Endothelial cell of umbilical vein (primary cell): Measurements from ENCODE around the gene OSTM1. TPM values are rescaled to one million over a fixed set of nuclear protein-coding genes. Genes with fewer than 3 reads are reported as not detected.

ENCODE experiments used
- BruUV-seq: library from RNA; stranded (reverse); fragments of 400-500 nt; replicated peaks from 2 replicates; lab custom pipeline; 2021; lab: Mats Ljungman, UMichigan
- CTCF ChIA-PET: fragments of 300-600, 350-600 bp; sonication (Branson Sonifier 250); formaldehyde crosslinking; loops from one replicate; lab custom pipeline; 2021; ENCODE audit warnings: antibody characterized with exemption, inconsistent platforms; lab: Charles Lee
- POLR2A ChIA-PET: fragments of 300-600, 350-600 bp; sonication (Branson Sonifier 250); formaldehyde crosslinking; loops from one replicate; lab custom pipeline; 2021; ENCODE audit warnings: antibody characterized with exemption, inconsistent platforms; lab: Charles Lee
- DNase-seq: peaks from one replicate; pipeline ENCODE4 v3.0.0-alpha.2; 2011; ENCODE audit warnings: low read depth, low spot score
- FAIRE-seq: peaks from 2 replicates; lab custom pipeline; 2011; peaks lifted over from hg19 to GRCh38; lab: Jason Lieb, UNC
- H2AFZ ChIP-seq: 2 replicates; pipeline ENCODE4 v1.6.0; 2012; ENCODE audit warnings: low read depth, low read length, control low read depth, inconsistent platforms
- H3K27ac ChIP-seq: 2 replicates; pipeline ENCODE4 v1.5.1; 2011; ENCODE audit warnings: low read depth, mild to moderate bottlenecking, control low read depth, low read length, moderate library complexity; ENCODE audit not compliant: insufficient read depth
- H3K27me3 ChIP-seq, 2 experiments: 2 replicates each; pipeline versions ENCODE4 v1.6.0 to v1.6.1; 2011; ENCODE audit warnings: low read length in 2 of 2, mixed read lengths in 1 of 2; ENCODE audit not compliant: control insufficient read depth in 2 of 2, insufficient read depth in 2 of 2
- H3K36me3 ChIP-seq, 2 experiments: 2 replicates in 1 of 2; 3 replicates in 1 of 2; pipeline ENCODE4 v1.5.1; 2011; ENCODE audit warnings: low read length in 2 of 2, mild to moderate bottlenecking in 1 of 2, moderate library complexity in 1 of 2; ENCODE audit not compliant: control insufficient read depth in 2 of 2, insufficient read depth in 2 of 2; ENCODE audit errors: extremely low read depth in 1 of 2
- H3K4me1 ChIP-seq: 3 replicates; pipeline ENCODE4 v1.5.1; 2011; ENCODE audit warnings: mild to moderate bottlenecking, low read length; ENCODE audit not compliant: control insufficient read depth, insufficient read depth; ENCODE audit errors: extremely low read depth
- H3K4me2 ChIP-seq: 2 replicates; pipeline ENCODE4 v1.6.1; 2011; ENCODE audit warnings: low read length, control low read depth, mixed read lengths; ENCODE audit not compliant: insufficient read depth
- H3K4me3 ChIP-seq, 3 experiments: fragments of 200-600 bp in 1 of 3; sonication (generic), shearing (Covaris generic) in 1 of 3; replicated peaks in 1 of 3; 2 replicates each; pipeline ENCODE4 v1.5.1; 2011 to 2016; ENCODE audit warnings: control low read depth in 3 of 3, low read length in 3 of 3, mild to moderate bottlenecking in 2 of 3, inconsistent platforms in 1 of 3, low read depth in 1 of 3, moderate library complexity in 1 of 3; ENCODE audit not compliant: insufficient read depth in 1 of 3
- H3K79me2 ChIP-seq: 2 replicates; pipeline ENCODE4 v1.6.0; 2012; ENCODE audit warnings: low read length, inconsistent platforms; ENCODE audit not compliant: control insufficient read depth, insufficient read depth
- H3K9ac ChIP-seq: replicated peaks from 2 replicates; pipeline ENCODE3; 2011; ENCODE audit warnings: low read length, control low read depth; ENCODE audit not compliant: insufficient read depth; ENCODE audit errors: extremely low read depth
- H3K9me1 ChIP-seq: replicated peaks from 3 replicates; pipeline ENCODE4 v1.6.0; 2011; ENCODE audit warnings: mild to moderate bottlenecking, low read length; ENCODE audit not compliant: control insufficient read depth, insufficient read depth; ENCODE audit errors: extremely low read depth
- H3K9me3 ChIP-seq: replicated peaks from 2 replicates; pipeline ENCODE4 v1.5.1; 2012; ENCODE audit warnings: low read length, inconsistent platforms; ENCODE audit not compliant: control insufficient read depth, insufficient read depth
- H4K20me1 ChIP-seq: replicated peaks from 2 replicates; pipeline ENCODE3; 2011; ENCODE audit warnings: mild to moderate bottlenecking, low read length; ENCODE audit not compliant: control insufficient read depth, insufficient read depth; ENCODE audit errors: extremely low read depth
- CTCF ChIP-seq, 2 donors: IDR thresholded peaks; 1 replicate in 1 of 2; 2 replicates in 1 of 2; pipeline ENCODE4 v1.5.1; 2011; ENCODE audit warnings: low read length in 2 of 2, mild to moderate bottlenecking in 2 of 2, moderate library complexity in 2 of 2, control low read depth in 1 of 2, inconsistent platforms in 1 of 2, low read depth in 1 of 2; ENCODE audit not compliant: insufficient read depth in 1 of 2; ENCODE audit errors: extremely low read depth in 1 of 2
- EZH2 ChIP-seq: IDR thresholded peaks from 2 replicates; pipeline ENCODE4 v1.6.1; 2012; ENCODE audit warnings: borderline replicate concordance, low read depth, mild to moderate bottlenecking, moderate library complexity, low read length, inconsistent platforms; ENCODE audit not compliant: severe bottlenecking
- FOS ChIP-seq: IDR thresholded peaks from 2 replicates; pipeline ENCODE4 v1.6.1; 2011; ENCODE audit warnings: mild to moderate bottlenecking, low read length, moderate library complexity, borderline replicate concordance; ENCODE audit not compliant: insufficient read depth
- GATA2 ChIP-seq: IDR thresholded peaks from 2 replicates; pipeline ENCODE4 v1.7.0; 2011; ENCODE audit warnings: low read depth, mild to moderate bottlenecking, moderate library complexity, mixed read lengths, low read length; ENCODE audit not compliant: insufficient read length, insufficient read depth
- JUN ChIP-seq: IDR thresholded peaks from 2 replicates; pipeline ENCODE4 v1.6.1; 2011; ENCODE audit warnings: borderline replicate concordance, low read depth; ENCODE audit not compliant: insufficient read length, insufficient read depth
- MYC ChIP-seq: IDR thresholded peaks from one replicate; pipeline ENCODE4 v1.6.1; 2011; ENCODE audit warnings: mild to moderate bottlenecking, low read depth, low read length
- POLR2A ChIP-seq: IDR thresholded peaks from 2 replicates; pipeline ENCODE4 v1.6.1; 2012; ENCODE audit warnings: low read depth, mild to moderate bottlenecking, control low read depth, low read length
- POLR2AphosphoS5 ChIP-seq: IDR thresholded peaks from 2 replicates; pipeline ENCODE4 v1.6.1; 2012; ENCODE audit warnings: low read depth, mild to moderate bottlenecking, control low read depth, low read length, moderate library complexity; ENCODE audit not compliant: insufficient read depth
- dilution Hi-C: fragments of 300-500 bp; cut with MboI; formaldehyde crosslinking; loops from one replicate; pipeline ENCODE4 v1.15.0; 2019; ENCODE audit warnings: low sequenced_read_pairs; ENCODE audit not compliant: extremely low pct_ligation_motif_present
- intact Hi-C: fragments of 100-400 bp; cut with micrococcal nuclease; formaldehyde crosslinking; loops from one replicate; pipeline ENCODE4 v1.10.0; 2022
- polyA plus RNA-seq, 4 experiments: library from polyadenylated mRNA; depleted of rRNA in 3 of 4; stranded (reverse) in 3 of 4; unstranded in 1 of 4; fragments of >200 nt; gene quantifications; 2 replicates each; pipeline versions ENCODE4 v1.2.1 to v1.2.3, GENCODE V29; 2011 to 2012; ENCODE audit warnings: missing spikeins in 1 of 4
- total RNA-seq: library from RNA; stranded (reverse); gene quantifications from 2 replicates; pipeline ENCODE4 v1.2.3, GENCODE V29; 2021
- TF ChIP-seq, protein P1 (sequence below): IDR thresholded peaks from 2 replicates; pipeline ENCODE4 v1.6.1; 2011; ENCODE audit not compliant: insufficient read depth, insufficient read length

Gene OSTM1
- total and polyA plus RNA-seq, 2 donors (not counting 3 experiments of a cell fraction or from before 2014, with no cell fraction given), result 23.1 to 26.4 TPM

- Histone ChIP-seq H3K36me3 (no peaks in the 10 kb centered on the region), H3K27ac (no peak overlapping the region), H3K4me3 (no peak overlapping the region), H2AFZ (no peak overlapping the region), H3K4me2 (no peak overlapping the region), H3K79me2 (no peaks in the 10 kb centered on the region), H3K4me1 (no peaks in the 10 kb centered on the region), H3K9me3 (no peaks in the 10 kb centered on the region), H4K20me1 (no peaks in the 10 kb centered on the region), H3K9me1 (no peaks in the 10 kb centered on the region), H3K27me3 (peaks cover 10 to 11% of the 10 kb centered on the region in 2 experiments), H3K9ac (no peak overlapping the region)
- ChIA-PET POLR2A (no interaction called here), CTCF (interaction anchor here (1.0 kb wide), 1 partner anchor 10 kb away, joined by 4 read pairs; no protein-coding TSS in a partner anchor)
- FAIRE-seq, result no peak
- intact Hi-C loops, result no loop called here
- BruUV-seq, result no TSS peak
- TF ChIP-seq CTCF (IDR thresholded peaks at IDR 0.05; ENCODE audit: extremely low read depth in 1 of 2, insufficient read depth in 1 of 2, low read depth in 1 of 2, low read length in 2 of 2) (no peak), MYC (no peak), POLR2AphosphoS5 (no peak), EZH2 (no peak), POLR2A (no peak), JUN (no peak), GATA2 (no peak), FOS (no peak)
- TF ChIP-seq, protein P1, sequence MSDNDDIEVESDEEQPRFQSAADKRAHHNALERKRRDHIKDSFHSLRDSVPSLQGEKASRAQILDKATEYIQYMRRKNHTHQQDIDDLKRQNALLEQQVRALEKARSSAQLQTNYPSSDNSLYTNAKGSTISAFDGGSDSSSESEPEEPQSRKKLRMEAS, result no peak
- DNase-seq, result no peak
- dilution Hi-C loops, result no loop called here
These were observed 28.4 kb upstream of the OSTM1 start for GRCh38 chr6:108102965-108103364.
